HK-2 (cell line): ENCODE data around the gene SBDS.

Experiments
- DNase-seq: peaks from one replicate; pipeline ENCODE4 v3.0.0-alpha.2; 2018; ENCODE audit not compliant: unreplicated experiment

The SBDS gene

GRCh38 chr7:66937940-66938339 is 57.4 kb downstream of the SBDS start:
- no peak for DNase-seq
